ENCODE measurements around the gene FCER2.
A peak's percentile ranks its signal among the peaks of the same experiment; 100 is the strongest.

FCER2 gene

GRCh38 chr19:7642295-7643030 is 59.5 kb downstream of the FCER2 start:
- H3K9me3 ChIP-seq, result no peaks in the 10 kb centered on the region
- TF ChIP-seq CTCF (IDR thresholded peaks at IDR 0.05), result no peak
- peaks cover 85% of the 10 kb centered on the region for H3K36me3 ChIP-seq
- H3K4me1 ChIP-seq (ENCODE audit: control insufficient read depth in 1 of 2, insufficient read depth in 1 of 2, low read depth in 1 of 2, low read length in 1 of 2), result peaks cover 66 to 69% of the 10 kb centered on the region in 2 experiments
- H3K4me3 ChIP-seq (ENCODE audit: low read depth in 1 of 2, low read length in 1 of 2), result no peak overlapping the region
- no peaks in the 10 kb centered on the region for H3K27me3 ChIP-seq
- H3K27ac ChIP-seq, result peak overlapping the region; percentile 78

- Histone ChIP-seq H3K27me3 (no peaks in the 10 kb centered on the region), H3K36me3 (peaks cover 76% of the 10 kb centered on the region), H3K4me1 (ENCODE audit: control insufficient read depth in 1 of 2, insufficient read depth in 1 of 2, low read depth in 1 of 2, low read length in 1 of 2) (peaks cover 65 to 73% of the 10 kb centered on the region in 2 experiments), H3K27ac (no peak overlapping the region), H3K4me3 (ENCODE audit: low read depth in 1 of 2, low read length in 1 of 2) (no peak overlapping the region), H3K9me3 (no peaks in the 10 kb centered on the region)
- TF ChIP-seq CTCF (IDR thresholded peaks at IDR 0.05), result no peak
These were observed 60.3 kb downstream of the FCER2 start for GRCh38 chr19:7641290-7642276.

GRCh38 chr19:7640803-7641202 is 61.1 kb downstream of the FCER2 start:
- H3K9me3 ChIP-seq, result no peaks in the 10 kb centered on the region
- peaks cover 68% of the 10 kb centered on the region for H3K36me3 ChIP-seq
- H3K4me1 ChIP-seq (ENCODE audit: control insufficient read depth in 1 of 2, insufficient read depth in 1 of 2, low read depth in 1 of 2, low read length in 1 of 2), result peaks cover 63 to 73% of the 10 kb centered on the region in 2 experiments
- no peak overlapping the region for H3K27ac ChIP-seq
- no peak for TF ChIP-seq CTCF (IDR thresholded peaks at IDR 0.05)
- no peak overlapping the region for H3K4me3 ChIP-seq (ENCODE audit: low read depth in 1 of 2, low read length in 1 of 2)
- no peaks in the 10 kb centered on the region for H3K27me3 ChIP-seq

DNA sequence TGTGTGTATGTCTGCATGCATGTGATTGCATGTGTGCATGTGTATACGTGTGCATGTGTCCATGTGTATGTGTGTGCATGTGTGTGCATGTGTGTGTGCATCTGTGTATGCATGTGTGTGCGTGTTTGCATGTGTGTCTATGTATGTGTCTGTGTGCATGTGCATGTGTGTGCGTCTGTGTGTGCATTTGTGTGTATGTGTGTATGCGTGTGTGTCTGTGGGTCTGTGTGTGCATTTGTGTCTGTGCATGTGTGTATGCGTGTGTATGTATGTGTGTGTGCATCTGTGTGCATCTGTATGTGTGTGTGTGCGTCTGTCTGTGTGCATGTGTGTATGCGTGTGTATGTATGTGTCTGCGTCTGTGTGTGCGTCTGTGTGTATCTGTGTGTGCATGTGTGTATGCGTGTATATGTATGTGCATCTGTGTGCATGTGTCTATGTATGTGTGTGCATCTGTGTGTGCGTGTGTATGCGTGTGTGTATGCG is 62.0 kb downstream of the FCER2 start:
- no peak overlapping the region for H3K4me3 ChIP-seq (ENCODE audit: low read depth in 1 of 2, low read length in 1 of 2)
- peak overlapping the region; percentile 98 for H3K27ac ChIP-seq
- no peaks in the 10 kb centered on the region for H3K9me3 ChIP-seq
- H3K36me3 ChIP-seq, result peaks cover 59% of the 10 kb centered on the region
- TF ChIP-seq CTCF (IDR thresholded peaks at IDR 0.05), result no peak
- H3K27me3 ChIP-seq, result no peaks in the 10 kb centered on the region
- peaks cover 54 to 68% of the 10 kb centered on the region in 2 experiments for H3K4me1 ChIP-seq (ENCODE audit: control insufficient read depth in 1 of 2, insufficient read depth in 1 of 2, low read depth in 1 of 2, low read length in 1 of 2)

- Histone ChIP-seq H3K36me3 (peaks cover 49% of the 10 kb centered on the region), H3K9me3 (no peaks in the 10 kb centered on the region), H3K4me1 (ENCODE audit: control insufficient read depth in 1 of 2, insufficient read depth in 1 of 2, low read depth in 1 of 2, low read length in 1 of 2) (peaks cover 44 to 59% of the 10 kb centered on the region in 2 experiments), H3K4me3 (ENCODE audit: low read depth in 1 of 2, low read length in 1 of 2) (peak overlapping the region in 1 of 2 experiments; percentile 95), H3K27ac (peak overlapping the region; percentile 98), H3K27me3 (no peaks in the 10 kb centered on the region)
- TF ChIP-seq CTCF (IDR thresholded peaks at IDR 0.05), result no peak
These were observed 63.0 kb downstream of the FCER2 start for GRCh38 chr19:7638802-7639465.
